IPS-11a (cell line): ENCODE data around the gene CCNL2.
A peak's percentile ranks its signal among the peaks of the same experiment; 100 is the strongest.
"Not testable (repeated sequence)": the region's sequence is repeated elsewhere in the genome, so short reads cannot be mapped to it uniquely, and the experiment has no call there.

Experiments
- H3K4me3 ChIP-seq: one replicate; pipeline ENCODE4 v1.5.1; 2013; ENCODE audit warnings: low read depth, low read length, control low read depth

Gene CCNL2

DNA sequence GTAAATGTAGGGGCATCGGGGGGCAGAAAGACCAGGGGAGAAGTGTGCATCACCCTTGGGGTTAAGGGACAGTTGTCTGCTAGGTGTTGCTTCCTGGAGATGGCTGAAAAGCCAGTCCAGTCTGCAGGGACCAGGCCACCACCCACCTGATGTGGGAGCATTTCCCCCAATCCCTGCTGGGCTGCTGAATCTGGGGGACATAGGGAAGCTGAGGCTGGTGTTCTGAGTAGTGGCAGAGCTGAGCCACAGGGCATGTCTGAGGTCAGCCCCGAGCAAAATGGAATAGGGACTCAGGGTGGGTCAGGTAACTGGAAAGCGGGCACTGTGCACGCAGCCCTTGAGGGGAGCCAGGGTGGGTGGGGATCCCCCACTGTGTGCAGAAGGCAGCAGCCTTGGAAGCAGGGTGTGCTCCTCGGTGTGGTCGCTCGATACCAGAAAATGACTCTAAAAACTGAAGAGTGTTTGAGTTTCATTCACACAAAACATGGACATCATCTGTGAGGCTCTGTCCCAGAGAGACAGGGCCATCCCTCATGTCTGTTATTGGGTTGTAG lies 2.4 kb upstream of the CCNL2 start:
- H3K4me3 ChIP-seq = no peak overlapping the region

DNA sequence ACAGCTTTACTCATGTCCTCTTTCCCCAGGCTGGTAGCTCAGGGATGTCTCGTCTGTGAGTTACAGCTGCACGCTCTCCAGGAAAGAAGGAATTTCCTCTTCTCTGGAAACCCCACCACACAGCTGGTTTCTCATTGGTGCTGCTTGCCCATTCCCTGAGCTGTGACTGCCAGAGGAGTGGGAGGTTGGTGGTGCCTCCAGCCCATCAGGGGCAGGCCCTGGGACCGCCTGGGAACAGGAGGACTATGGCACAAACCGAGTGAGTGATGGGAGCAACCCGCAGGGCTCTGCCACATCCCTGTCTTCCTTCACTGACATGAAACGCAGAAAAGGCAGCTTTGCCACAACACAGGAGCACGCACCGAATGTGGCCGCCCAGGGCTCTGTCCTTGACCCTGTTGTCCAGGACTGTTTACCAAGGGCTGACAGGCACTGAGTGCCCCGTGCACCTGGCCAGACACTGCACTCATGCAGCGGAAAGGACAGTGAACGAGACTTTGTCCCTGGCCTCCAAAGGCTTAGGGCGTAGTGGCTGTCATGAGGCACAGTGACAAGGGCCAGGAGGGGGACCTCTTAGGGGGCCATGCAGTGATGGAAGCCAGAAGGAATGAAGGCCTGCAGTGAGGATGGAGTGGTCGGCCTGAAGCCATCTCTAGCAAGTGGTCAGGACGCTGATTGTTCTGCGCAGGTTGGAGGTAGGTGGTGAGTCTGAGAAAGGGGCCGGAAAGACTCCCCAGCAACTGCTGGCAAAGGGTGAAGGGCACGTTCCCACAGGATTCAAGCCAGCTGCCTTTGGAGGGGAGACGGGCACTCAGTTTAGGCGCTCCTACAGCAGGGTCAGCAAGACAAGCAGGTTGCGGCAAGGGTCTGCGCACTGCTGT lies 1.7 kb upstream of the CCNL2 start:
- peak overlapping the region; percentile 97 for H3K4me3 ChIP-seq

DNA sequence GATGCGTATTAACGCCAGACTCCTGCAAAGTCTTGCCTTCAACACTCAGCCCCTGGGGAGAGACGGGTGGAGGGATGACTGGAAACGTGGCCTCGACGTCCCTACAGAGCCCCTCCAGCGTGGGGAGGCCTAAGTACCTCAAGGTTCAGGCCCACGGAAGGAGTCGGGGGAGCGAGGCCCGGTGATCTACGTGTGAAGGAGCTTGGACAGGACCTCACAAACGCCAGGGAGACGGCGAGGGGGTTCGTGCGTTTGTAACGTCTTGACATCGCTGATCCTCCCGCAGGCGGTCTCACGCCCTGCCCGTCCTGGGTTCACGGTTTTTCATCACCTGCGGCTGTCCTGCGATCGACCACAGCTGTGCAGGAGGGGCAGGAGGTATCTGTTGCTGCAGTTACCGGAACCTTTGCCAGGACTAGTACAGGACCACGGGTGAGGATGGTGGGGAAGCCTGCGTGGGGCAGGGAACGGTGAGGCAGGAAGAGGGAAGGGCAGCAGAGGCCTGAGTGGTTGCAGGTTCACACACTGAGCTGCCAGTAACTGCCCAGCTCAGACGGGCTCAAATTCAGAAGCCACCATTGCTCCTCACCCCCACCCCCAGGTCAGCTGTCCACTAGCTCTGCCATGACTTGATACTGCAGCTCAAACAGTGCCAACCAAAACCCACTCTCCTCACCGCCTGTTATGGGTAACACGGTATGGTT lies 889 bp upstream of the CCNL2 start:
- H3K4me3 ChIP-seq = peak overlapping the region; percentile 97

DNA sequence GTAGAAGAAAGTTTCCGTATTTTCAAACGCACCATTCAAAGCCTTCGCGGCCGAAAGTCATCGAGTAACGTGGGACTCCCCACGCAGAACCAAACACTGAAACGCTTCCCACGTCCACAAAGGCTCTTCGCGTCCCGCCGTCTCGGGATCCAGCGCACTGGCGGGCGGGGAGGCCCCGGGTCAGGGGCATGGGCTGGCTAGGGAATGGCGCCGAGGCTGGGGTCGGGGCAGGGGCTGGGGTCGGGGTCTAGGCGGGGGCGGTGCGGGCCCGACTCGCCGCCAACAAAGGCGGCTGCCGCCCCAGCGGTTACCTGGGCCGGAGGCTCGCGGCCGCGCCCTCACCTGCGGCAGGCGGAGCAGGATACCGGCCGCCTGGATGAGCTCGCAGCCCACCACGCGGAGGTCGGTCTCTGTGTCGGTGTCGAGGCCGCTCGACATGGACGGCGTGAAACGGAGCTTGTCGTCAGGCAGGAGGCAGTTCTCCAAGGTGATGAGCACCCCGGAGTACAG lies 403 bp downstream of the CCNL2 start:
- H3K4me3 ChIP-seq = peak overlapping the region; percentile 94

DNA sequence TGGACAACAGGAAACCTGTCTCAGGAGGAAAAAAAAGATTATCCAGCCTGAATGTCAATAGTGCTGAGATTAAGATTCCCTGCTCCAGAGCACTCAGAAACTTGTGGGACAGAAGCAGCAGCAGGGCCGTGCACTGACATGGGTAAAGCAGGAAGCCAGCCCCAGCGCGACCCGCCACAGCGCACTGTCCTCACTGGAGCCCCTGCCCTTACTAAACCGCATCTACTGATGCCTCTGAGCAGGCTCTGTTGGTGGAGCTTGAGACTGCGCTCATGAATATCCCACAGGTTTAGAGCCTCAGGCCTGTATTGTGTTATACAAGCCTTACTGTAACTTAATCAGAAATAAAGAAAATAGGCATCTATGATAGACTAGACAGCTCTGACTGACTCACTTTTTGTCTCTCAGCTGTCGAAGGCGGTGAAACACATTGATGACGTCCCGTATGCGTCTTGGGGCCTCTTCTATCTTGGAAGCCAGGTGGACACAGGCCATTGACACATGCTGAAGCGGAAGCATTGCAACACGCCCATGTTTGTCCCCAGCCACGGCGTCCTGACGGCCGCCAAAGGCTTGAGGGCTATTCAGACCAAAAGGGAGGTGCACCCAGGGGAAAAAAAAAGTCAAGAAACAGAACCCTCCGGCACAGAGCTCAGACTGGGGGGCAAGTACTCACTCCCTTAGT lies 1.2 kb downstream of the CCNL2 start:
- H3K4me3 ChIP-seq = peak overlapping the region; percentile 94

DNA sequence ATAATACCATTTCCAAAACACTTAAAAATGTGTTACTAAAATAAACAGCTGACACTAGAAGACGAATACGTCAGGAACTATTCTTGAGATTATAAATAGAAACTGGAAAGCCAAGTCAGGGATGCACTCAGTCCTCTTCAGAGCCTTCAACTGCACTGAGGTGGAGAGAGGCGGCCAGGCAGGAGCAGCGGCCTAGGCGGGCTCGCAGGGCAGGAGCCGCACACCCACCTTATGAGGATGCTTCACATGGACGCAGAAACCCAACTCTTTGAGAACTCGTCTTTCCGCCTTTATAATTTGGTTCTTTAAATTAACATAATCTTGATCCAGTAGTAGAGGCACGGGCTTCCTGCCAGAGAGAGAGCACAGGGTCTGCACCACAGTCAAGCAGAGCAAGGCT lies 4.0 kb downstream of the CCNL2 start:
- no peak overlapping the region for H3K4me3 ChIP-seq

DNA sequence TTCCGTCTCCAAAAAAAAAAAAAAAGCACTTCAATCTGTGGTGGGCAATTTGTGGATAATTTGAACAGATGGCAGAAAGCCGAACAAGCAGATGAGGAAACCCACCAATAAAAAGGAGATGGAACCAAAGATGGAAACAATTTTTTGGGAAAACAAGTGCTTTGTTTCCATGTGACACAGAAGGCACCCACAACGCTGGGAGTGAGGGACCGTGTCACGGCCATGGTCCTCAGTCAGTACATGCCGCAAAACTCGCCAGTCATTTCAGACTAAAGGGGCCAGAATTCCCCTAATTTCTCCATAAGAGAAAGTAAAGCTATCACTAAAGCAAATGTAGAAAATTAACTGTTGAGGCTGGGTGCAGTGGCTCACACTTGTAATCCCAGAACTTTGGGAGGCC lies 5.0 kb downstream of the CCNL2 start:
- no peak overlapping the region for H3K4me3 ChIP-seq

DNA sequence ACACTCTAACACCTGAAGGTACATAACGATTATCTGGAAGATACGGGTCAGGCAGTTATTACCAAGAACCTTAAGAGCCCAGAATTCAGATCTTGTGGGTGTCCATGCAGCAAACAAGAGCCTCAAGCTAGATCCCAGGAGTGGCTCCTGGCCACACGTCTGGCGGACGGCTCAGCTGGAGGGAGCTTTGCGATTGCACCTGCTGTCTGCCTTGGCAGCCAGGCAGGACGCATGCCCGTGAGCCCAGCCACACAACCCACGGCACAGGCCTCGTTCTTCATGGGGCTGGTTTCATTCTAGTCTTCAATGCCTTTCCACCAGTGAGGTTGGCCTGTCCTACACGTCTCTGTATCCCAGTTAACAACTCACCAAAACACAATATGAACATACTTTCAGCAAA lies 5.7 kb downstream of the CCNL2 start:
- no peak overlapping the region for H3K4me3 ChIP-seq

DNA sequence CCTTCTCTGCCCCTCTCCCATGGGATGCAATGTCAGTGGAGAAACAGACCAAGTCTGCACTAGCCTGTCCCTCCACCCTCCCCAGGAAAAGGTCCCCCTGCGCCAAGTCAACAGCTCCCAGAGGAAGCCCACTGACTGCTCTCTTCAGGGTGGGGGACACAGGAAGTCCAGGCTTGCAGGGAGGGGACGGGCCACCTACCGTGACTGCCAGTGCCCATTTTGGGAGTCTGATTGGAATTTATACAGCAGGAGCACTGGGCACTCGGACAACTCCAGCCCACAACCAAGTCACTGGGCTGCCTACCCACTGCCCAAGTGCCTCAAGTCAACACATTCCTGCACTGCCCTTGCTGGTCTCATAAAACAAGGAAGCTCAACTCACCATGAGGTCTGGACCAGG lies 6.1 kb downstream of the CCNL2 start:
- H3K4me3 ChIP-seq = no peak overlapping the region

DNA sequence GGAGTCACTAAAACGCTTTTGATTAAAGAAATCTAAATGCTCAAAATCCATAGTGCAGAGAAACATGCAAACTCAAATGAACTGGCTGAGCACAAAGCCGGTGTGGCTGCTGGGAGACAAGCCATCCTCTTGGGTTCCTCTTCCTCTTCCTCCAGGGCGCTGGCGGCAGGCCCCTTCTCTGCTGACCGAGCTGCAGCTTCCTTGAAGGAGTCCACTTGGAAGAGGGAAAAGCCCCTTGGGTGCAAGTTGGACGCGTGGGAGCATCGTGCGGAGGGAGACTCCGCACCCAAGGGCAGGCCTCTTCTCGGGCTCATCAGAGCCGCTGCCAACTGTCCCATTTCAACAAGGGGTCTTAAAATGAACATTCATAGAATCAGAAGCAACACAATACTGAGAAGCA lies 7.9 kb downstream of the CCNL2 start:
- H3K4me3 ChIP-seq = no peak overlapping the region

DNA sequence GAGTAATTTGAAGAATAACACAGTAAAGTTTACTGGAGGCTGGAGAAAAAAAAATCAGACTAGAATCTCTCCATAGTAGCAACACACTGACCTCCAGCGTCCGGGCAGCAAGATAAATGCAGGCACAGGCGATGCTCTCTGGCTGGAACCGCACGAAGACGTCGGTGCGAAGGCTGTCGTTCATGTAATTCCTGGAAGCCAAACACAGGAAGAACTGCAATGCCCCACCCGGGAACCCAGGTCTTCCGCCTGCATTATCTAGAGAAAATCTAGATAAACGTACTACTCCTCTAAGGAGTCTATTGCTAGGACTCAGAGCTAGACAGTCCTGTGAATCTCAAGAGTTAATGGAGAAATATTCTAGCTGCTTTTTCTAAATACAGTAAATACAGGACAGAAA lies 8.5 kb downstream of the CCNL2 start:
- no peak overlapping the region for H3K4me3 ChIP-seq

DNA sequence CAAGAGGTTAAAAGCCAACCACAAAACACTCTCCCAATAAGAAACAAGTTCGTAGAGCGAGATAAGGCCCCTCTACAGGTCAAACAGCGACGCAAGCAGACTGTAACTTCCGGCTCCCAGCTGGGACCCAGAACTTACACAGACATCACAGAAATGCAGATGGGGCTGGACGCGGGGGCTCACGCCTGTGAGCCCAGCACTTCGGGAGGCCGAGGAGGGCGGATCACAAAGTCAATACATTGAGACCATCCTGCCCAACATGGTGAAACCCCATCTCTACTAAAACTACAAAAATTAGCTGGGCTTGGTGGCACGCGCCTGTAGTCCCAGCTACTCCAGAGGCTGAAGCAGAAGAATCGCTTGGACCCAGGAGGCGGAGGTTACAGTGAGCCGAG lies 11.1 kb downstream of the CCNL2 start:
- H3K4me3 ChIP-seq = no peak overlapping the region

DNA sequence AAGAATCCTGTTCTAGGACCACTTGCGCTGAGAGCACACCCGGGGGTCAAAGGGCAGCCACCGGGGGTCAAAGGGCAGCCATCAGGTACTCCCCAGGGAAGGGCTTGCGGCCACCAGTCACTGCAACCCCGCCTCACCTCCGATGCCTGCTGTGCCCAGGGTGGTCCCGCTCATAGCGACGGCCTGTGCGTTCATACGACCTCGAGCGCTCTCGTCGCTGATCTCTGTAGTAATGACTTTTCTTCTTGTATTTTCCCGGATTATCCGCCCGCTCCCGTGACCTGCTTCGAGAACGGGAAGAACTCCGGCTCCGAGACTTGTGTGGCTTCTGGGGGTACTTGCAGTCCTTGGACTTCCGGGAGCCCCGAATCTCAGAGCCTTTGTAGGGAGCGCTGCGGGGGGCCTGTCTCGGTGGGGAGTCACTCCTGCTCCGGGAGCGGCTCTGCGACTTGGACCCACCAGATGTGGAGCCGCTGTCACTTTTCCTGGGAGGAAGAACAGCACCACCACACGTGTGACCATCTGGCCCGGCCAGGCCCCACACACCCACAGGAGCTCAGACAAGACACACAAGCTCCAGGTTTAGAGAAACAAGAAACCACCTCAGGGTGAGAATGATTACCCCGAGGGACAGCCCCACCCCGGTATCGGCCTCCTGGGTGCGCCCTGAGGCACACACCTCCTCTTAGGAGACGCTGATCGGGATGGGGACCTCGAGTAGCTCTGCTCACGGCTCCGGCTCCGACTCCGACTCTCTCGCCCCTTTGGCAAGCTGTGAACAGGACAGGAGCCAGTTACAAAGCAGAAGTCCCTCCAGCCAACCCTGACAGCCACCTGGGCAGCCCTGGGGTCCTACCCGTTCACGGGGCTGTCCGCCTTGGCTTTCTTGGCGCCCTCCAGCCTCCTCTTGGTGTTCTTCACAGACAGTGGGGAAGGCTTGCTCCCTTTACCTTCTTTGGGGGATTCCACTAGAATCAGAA lies 11.7 kb downstream of the CCNL2 start:
- no peak overlapping the region for H3K4me3 ChIP-seq

DNA sequence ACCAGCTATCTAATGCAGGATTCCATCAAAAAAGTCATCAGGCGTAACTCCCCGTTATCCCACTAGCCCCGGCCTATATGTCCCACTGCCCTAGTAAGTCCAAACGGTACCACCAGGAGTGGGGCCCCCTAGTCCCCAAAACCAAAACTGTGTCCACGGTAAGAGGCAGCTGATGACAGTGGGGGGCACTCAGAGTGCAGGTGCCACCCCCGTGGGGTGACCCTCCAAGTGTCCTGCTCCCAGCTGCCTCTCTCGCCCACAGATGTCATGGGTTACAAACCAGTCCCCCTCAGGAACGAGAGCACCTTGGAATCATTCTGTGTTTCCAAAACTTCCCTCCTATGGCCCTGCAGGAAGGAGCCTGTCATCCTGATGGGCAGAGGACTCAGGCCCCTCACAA lies 13.2 kb downstream of the CCNL2 start:
- H3K4me3 ChIP-seq = no peak overlapping the region

DNA sequence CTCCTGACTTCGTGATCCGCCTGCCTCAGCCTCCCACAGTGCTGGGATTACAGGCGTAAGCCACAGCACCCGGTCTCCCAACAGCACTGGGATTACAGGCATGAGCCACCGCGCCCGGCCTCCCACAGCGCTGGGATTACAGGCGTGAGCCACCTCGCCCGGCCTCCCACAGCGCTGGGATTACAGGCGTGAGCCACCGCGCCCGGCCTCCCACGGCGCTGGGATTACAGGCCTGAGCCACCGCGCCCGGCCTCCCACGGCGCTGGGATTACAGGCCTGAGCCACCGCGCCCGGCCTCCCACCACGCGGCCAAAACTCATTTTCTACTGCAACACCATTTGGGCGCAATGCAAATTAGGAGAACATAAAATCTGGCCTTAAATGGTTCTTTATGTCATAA lies 13.8 kb downstream of the CCNL2 start:
- not testable (repeated sequence) for H3K4me3 ChIP-seq

DNA sequence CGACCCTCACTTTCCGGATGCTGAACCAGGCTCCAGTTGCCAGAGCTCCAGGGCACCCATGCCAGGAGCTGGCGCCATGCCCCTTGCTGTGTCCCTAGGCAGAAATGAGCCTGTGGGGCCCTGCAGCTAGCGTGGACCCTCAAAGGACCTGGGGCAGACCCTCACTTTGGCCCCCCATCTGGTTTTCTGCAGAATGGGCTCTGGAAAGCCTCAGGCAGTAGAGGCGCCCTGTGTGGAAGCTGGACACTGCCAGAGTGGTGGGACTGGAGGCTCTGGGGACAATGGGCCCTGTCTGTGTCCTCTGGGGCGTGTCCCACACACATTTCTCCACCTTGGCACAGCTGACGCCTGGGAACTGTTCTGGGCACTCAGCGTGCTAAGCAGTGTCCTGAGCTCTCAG lies 17.8 kb downstream of the CCNL2 start:
- no peak overlapping the region for H3K4me3 ChIP-seq

DNA sequence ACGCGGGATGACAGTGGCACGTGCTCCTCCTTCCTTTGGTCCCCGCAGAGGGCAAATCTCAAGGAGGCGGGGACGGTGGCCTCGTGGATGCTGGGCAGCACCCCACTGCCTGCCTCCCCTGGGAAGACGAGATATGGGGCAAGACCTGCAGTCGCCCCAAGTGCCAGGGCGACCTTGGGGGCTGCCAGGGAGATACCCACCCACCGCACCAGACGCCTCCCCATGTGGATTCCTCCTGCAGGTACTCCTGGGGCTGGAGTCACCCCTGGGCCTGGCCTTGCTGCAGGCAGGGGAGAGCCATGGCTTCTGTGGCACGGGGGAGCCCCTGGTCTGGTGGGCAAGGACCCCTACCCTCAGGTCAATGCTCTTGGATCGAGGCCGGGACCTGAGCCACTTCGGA lies 18.3 kb downstream of the CCNL2 start:
- H3K4me3 ChIP-seq = no peak overlapping the region

DNA sequence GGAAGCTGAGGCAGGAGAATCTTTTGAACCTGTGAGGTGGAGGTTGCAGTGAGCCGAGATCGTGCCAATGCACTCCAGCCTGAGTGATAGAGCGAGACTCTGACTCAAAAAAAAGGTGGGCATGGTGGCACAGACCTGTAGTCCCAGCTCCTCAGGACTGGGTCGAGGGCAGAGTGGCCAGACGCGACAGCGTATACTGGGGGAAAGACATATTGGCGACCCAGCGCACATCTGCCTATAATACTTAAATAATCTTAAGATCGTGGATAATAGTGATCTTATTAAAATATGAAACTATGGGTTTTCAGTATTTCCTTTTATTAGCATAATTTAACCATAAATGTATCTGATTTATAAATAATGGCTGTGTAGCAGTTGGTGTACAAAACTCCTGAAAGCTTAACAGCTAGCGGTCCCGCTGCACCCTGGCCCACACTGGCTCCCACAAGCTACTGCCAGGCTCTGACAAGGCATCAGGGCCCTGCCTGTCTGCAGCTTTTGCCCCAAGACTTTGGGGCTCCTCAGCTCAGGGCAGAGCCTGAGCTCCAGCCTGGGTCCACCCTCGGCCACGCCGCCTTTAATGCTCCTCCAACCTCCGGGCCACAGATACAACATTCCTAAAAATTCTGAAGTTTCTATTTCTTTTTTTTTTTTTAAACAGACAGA lies 21.5 kb downstream of the CCNL2 start:
- no peak overlapping the region for H3K4me3 ChIP-seq

DNA sequence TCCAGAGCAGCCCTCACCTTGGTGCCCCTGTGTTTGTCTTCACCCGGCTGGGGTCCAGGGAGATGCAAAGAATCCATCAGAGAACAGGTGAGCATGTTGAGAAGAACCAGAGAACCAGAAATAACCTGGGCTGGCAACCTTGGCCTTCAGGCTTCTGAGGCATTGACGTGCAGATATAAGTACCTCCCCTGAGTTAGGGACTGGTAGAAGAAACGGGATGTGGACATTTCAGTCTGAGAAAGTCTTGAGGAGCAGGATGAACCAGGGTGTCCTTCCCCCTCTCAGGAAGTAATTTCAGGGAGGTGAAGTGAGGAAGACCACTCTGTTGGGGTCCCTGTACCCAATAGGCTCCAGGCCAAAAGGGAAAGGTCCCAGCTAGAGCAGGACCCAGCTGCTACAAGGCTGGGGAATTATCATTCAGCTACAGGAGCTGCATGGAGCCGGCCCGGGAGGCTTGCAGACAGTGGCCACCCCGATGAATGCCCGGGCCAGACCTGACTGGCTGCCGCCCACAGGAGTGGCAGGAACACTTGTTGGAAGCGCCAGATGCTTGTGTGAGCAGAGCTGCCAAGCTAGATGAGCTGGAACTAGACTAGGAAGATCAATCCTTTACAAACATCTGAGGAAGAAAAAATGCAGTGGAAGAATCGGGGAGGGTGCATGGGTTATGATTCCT lies 22.4 kb downstream of the CCNL2 start:
- H3K4me3 ChIP-seq = no peak overlapping the region
